AG04450 (cell line): Measurements from ENCODE around the gene LMNB1. TPM values are rescaled to one million over a fixed set of nuclear protein-coding genes. Genes with fewer than 3 reads are reported as not detected.

ENCODE experiments used
- CTCF ChIA-PET: fragments of 300-600, 350-600 bp; formaldehyde crosslinking; extraction: SDS; loops from one replicate; lab custom pipeline; 2022; ENCODE audit warnings: antibody characterized with exemption, inconsistent platforms; lab: Charles Lee
- POLR2A ChIA-PET: fragments of 350-600 bp; formaldehyde crosslinking; extraction: SDS; loops from one replicate; lab custom pipeline; 2021; ENCODE audit warnings: antibody characterized with exemption, inconsistent platforms; lab: Yijun Ruan, JAX
- DNase-seq: peaks from one replicate; pipeline ENCODE4 v3.0.0-alpha.2; 2011; ENCODE audit warnings: low read depth, low spot score
- H3K27ac ChIP-seq: one replicate; pipeline ENCODE4 v1.5.1; 2012; ENCODE audit warnings: low read depth, low read length, control low read depth
- H3K27me3 ChIP-seq: one replicate; pipeline ENCODE4 v1.6.0; 2012; ENCODE audit warnings: low read length; ENCODE audit not compliant: control insufficient read depth, insufficient read depth
- H3K4me3 ChIP-seq: 2 replicates; pipeline ENCODE4 v1.5.1; 2011; ENCODE audit warnings: mild to moderate bottlenecking, low read depth, low read length, control low read depth
- H3K9me3 ChIP-seq: 2 replicates; pipeline ENCODE4 v1.5.1; 2012; ENCODE audit warnings: low read length; ENCODE audit not compliant: control insufficient read depth, insufficient read depth
- polyA plus RNA-seq: library from polyadenylated mRNA; depleted of rRNA; stranded (reverse); fragments of >200 nt; gene quantifications from 2 replicates; pipeline ENCODE4 v1.2.3, GENCODE V29; 2011
- TF ChIP-seq, protein P1 (sequence below): IDR thresholded peaks from 2 replicates; pipeline ENCODE4 v1.5.1; 2011; ENCODE audit warnings: low read depth, low read length, control low read depth, inconsistent platforms

LMNB1 gene
- polyA plus RNA-seq, 1 experiment: 17.2 TPM

DNA sequence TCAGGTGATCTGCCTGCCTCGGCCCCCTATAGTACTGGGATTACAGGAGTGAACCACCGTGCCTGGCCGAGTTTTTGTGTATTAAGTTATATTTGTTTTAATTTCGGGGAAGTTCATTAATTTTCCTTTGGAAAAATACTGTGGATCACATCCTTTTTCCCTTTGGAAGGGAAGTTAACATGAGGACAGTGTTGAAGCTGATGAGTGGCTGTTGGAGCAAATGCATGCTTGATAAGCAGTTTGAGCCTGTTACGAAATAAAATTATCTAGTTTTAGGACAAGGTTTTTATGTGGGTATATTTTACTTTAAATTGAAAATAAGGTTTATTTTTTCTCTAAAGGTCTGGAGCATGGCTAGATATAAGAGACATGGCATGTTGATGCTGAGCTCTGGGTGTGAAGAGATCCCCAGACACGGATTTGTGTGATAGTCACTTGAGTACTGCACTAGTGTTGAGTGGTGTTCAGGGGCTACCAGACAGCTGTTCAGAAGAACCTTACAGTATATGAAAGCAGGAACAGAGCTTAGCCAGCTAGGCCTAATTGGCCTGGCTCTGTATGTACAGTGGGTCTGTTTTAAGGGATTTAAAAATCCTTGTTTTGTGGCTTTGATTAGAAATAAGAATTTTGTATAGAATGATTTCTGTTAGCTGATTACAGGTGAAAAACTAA is 17.4 kb downstream of the LMNB1 start:
- no peak overlapping the region for H3K27ac ChIP-seq
- H3K4me3 ChIP-seq: no peak overlapping the region
- POLR2A ChIA-PET: interaction anchor here (0.6 to 1.7 kb wide), 2 partner anchors 16 to 199 kb away, joined by 3 to 8 read pairs; partner anchors contain the start of gene ALDH7A1
- TF ChIP-seq, protein P1, sequence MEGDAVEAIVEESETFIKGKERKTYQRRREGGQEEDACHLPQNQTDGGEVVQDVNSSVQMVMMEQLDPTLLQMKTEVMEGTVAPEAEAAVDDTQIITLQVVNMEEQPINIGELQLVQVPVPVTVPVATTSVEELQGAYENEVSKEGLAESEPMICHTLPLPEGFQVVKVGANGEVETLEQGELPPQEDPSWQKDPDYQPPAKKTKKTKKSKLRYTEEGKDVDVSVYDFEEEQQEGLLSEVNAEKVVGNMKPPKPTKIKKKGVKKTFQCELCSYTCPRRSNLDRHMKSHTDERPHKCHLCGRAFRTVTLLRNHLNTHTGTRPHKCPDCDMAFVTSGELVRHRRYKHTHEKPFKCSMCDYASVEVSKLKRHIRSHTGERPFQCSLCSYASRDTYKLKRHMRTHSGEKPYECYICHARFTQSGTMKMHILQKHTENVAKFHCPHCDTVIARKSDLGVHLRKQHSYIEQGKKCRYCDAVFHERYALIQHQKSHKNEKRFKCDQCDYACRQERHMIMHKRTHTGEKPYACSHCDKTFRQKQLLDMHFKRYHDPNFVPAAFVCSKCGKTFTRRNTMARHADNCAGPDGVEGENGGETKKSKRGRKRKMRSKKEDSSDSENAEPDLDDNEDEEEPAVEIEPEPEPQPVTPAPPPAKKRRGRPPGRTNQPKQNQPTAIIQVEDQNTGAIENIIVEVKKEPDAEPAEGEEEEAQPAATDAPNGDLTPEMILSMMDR: no peak
- CTCF ChIA-PET: interaction anchor here (1.8 to 5.4 kb wide), 2 partner anchors 15 to 118 kb away, joined by 15 to 63 read pairs; partner anchors contain the start of gene LMNB1
- no peaks in the 10 kb centered on the region for H3K9me3 ChIP-seq
- H3K27me3 ChIP-seq: no peaks in the 10 kb centered on the region
- no peak for DNase-seq

DNA sequence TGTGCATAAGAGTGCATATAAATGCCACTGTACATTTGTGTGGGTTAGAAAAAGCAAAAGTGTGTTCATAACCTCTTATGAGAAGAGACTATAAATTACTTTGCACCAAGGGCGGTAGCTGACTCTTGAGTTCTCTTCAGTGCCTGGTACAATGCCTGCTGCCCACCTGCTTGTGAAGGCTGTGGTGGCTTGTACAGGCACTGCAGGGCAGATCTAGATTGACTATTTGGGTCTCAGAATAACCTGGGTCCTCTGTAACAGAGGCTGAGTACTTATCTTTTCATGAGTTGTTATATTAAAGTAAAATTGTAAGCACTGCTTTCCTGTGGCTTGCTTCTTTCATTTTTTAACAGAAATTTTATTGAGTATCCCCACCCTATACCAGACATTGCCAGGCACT is 22.8 kb downstream of the LMNB1 start:
- TF ChIP-seq, protein P1: no peak
- no peak for DNase-seq
- ChIA-PET CTCF (interaction anchor here (1.2 to 8.5 kb wide), 4 partner anchors 11 to 124 kb away, joined by 4 to 159 read pairs (median 48); partner anchors contain the start of gene LMNB1), POLR2A (no interaction called here)
- Histone ChIP-seq H3K9me3 (no peaks in the 10 kb centered on the region), H3K27ac (no peak overlapping the region), H3K4me3 (no peak overlapping the region), H3K27me3 (no peaks in the 10 kb centered on the region)

DNA sequence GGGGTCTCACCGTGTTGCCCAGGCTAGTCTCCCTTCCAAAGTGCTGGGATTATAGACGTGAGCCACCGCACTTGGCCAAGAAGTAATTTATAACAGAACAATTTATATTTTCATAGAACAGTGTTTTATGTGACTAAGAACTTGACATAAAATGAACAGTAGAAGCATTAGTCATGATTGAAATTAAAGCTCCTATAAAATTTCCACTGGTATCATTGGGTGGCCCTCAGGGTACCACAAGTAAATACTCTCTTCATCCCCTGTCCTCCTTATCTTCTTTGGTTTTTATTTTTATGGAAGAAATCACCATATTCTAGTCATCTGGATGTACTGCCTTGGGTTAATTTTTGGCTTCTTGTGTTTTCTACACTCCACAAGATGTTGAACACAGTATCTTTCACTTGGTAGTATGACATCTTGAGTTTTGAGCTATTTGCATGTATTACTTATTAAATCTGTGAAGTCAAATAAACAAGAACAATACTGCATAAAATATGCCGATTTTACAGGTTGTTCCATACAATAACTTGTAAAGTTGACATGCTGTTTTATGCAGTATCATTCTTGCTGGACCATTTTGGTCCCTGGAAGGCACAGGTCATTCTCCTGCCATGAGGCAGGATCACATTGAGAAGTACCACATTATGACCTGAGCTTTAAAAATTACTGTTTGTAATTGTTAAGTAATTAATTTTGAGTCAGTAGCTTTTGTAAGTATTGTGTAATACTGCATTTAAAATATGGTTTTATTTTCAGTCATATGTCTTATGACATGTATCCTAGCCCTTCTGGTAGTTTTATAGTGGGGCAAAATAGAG is 24.4 kb downstream of the LMNB1 start:
- ChIA-PET CTCF (interaction anchor here (0.6 to 8.5 kb wide), 27 partner anchors 9 to 691 kb away, joined by 3 to 159 read pairs (median 5); partner anchors contain the start of genes ALDH7A1, LMNB1 and PHAX), POLR2A (interaction anchor here (0.6 kb wide), 1 partner anchor 23 kb away, joined by 3 read pairs; no protein-coding TSS in a partner anchor)
- DNase-seq: no peak

DNA sequence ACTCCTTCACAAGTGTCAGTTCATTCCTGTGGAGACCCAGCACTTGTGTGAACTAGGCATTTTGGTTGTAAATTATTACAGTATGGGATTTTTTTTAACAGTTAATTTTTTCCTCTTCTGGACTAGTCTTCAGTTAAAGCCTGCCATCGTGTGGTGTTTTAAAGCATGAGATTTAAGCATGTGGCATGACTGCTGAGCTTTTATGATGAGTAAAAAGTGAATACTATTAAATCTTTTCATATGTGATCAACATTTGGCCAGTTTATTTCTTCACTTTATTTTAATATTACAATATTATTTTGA is 25.0 kb downstream of the LMNB1 start:
- TF ChIP-seq, protein P1: peak; percentile 59
- no peak overlapping the region for H3K27ac ChIP-seq
- no peak overlapping the region for H3K4me3 ChIP-seq
- DNase-seq: no peak
- no peaks in the 10 kb centered on the region for H3K9me3 ChIP-seq
- CTCF ChIA-PET: interaction anchor here (0.6 to 8.5 kb wide), 29 partner anchors 9 to 690 kb away, joined by 3 to 159 read pairs (median 5); partner anchors contain the start of genes ALDH7A1, LMNB1 and PHAX
- H3K27me3 ChIP-seq: no peaks in the 10 kb centered on the region
- POLR2A ChIA-PET: no interaction called here

More for the DNA sequence above, 24.4 kb downstream of the LMNB1 start:
- H3K4me3 ChIP-seq: no peak overlapping the region
- TF ChIP-seq, protein P1: no peak
- no peaks in the 10 kb centered on the region for H3K27me3 ChIP-seq
- no peak overlapping the region for H3K27ac ChIP-seq
- no peaks in the 10 kb centered on the region for H3K9me3 ChIP-seq

DNA sequence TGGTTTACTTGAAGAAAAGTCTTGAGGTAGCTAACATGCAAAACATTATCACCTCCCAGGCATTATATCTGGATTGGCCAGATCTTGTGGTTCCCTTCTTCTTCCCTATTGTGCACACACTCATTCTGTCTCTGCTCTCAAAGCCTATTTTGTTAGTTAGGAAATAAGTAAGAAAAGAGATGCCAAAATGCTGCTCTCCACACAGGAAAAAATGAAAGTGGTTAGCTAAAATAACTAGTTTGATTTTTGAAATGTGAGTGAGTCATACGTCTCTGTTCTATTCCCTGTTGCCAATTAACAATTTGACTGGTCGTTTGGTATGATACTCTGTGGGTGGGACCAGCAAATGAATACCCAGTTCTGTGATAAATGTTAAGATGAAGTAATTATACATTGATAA is 28.1 kb downstream of the LMNB1 start:
- no peak overlapping the region for H3K4me3 ChIP-seq
- no peak overlapping the region for H3K27ac ChIP-seq
- no peaks in the 10 kb centered on the region for H3K27me3 ChIP-seq
- CTCF ChIA-PET: interaction anchor here (1.0 to 8.5 kb wide), 6 partner anchors 14 to 688 kb away, joined by 3 to 159 read pairs (median 4); partner anchors contain the start of gene LMNB1
- no peaks in the 10 kb centered on the region for H3K9me3 ChIP-seq
- TF ChIP-seq, protein P1: no peak
- POLR2A ChIA-PET: no interaction called here
- no peak for DNase-seq
